Esophagus squamous epithelium (tissue), 5 donors: ENCODE measurements around the gene CAMTA1. TPM values are rescaled to one million over a fixed set of nuclear protein-coding genes. Genes with fewer than 3 reads are reported as not detected.
A peak's percentile ranks its signal among the peaks of the same experiment; 100 is the strongest.

Experiments
- DNase-seq: peaks from one replicate; lab custom pipeline; 2025; lab: John Stamatoyannopoulos, UW
- H3K27ac ChIP-seq, 4 donors: fragments of 200-600 bp; sonication (generic); one replicate each; pipeline ENCODE4 v1.5.1; 2016 to 2019; ENCODE audit warnings: mild to moderate bottlenecking in 1 of 4
- H3K27me3 ChIP-seq, 4 donors: fragments of 200-600 bp; sonication (generic); 1 replicate in 3 of 4; 2 replicates in 1 of 4; pipeline versions ENCODE4 v1.5.1 to v1.6.0; 2017 to 2021; ENCODE audit warnings: antibody characterized with exemption in 1 of 4
- H3K36me3 ChIP-seq, 3 donors: fragments of 200-600 bp; sonication (generic); one replicate each; pipeline ENCODE4 v1.5.1; 2016 to 2019
- H3K4me1 ChIP-seq, 3 donors: fragments of 200-600 bp; sonication (generic); one replicate each; pipeline ENCODE4 v1.5.1; 2017 to 2019
- H3K4me3 ChIP-seq, 4 donors: fragments of 200-600 bp; sonication (generic); 1 replicate in 3 of 4; 2 replicates in 1 of 4; pipeline ENCODE4 v1.5.1; 2016 to 2019; ENCODE audit warnings: mild to moderate bottlenecking in 2 of 4, moderate library complexity in 1 of 4
- H3K9me3 ChIP-seq, 3 donors: fragments of 200-600 bp; sonication (generic); one replicate each; pipeline ENCODE4 v1.5.1; 2016 to 2019
- POLR2A ChIP-seq, 4 donors: fragments of 450-650 bp; IDR thresholded peaks; one replicate each; pipeline ENCODE4 v1.6.1; 2017; ENCODE audit warnings: antibody characterized with exemption in 4 of 4, mild to moderate bottlenecking in 4 of 4, moderate library complexity in 3 of 4
- WGBS, 2 donors: methylation state at CpG; one replicate each; pipeline ENCODE4 v1.1.5; 2018; 5-methylcytosine and 5-hydroxymethylcytosine counted together
- intact Hi-C: fragments of 100-400 bp; cut with DNase I; formaldehyde crosslinking; loops from one replicate; pipeline ENCODE4 v1.15.0; 2022
- total RNA-seq, 4 donors: library from RNA; depleted of rRNA; stranded (reverse); fragments of >200 nt; gene quantifications; one replicate each; pipeline ENCODE4 v1.1.0, GENCODE V29; 2016
- TF ChIP-seq, protein P1 (sequence below), 6 experiments: fragments of 450-650 bp in 4 of 6; fragments of 200-600 bp in 2 of 6; sonication (generic) in 2 of 6; IDR thresholded peaks; one replicate each; pipeline ENCODE4 v1.5.1; 2016 to 2019; ENCODE audit warnings: antibody characterized with exemption in 6 of 6, mild to moderate bottlenecking in 4 of 6, moderate library complexity in 4 of 6
- donor health status: DM: yes; HTN: yes; CAD: no.

The CAMTA1 gene
- total RNA-seq, 4 donors from 2014 or later = 31.3 to 77.4 (median 45.9) TPM

DNA sequence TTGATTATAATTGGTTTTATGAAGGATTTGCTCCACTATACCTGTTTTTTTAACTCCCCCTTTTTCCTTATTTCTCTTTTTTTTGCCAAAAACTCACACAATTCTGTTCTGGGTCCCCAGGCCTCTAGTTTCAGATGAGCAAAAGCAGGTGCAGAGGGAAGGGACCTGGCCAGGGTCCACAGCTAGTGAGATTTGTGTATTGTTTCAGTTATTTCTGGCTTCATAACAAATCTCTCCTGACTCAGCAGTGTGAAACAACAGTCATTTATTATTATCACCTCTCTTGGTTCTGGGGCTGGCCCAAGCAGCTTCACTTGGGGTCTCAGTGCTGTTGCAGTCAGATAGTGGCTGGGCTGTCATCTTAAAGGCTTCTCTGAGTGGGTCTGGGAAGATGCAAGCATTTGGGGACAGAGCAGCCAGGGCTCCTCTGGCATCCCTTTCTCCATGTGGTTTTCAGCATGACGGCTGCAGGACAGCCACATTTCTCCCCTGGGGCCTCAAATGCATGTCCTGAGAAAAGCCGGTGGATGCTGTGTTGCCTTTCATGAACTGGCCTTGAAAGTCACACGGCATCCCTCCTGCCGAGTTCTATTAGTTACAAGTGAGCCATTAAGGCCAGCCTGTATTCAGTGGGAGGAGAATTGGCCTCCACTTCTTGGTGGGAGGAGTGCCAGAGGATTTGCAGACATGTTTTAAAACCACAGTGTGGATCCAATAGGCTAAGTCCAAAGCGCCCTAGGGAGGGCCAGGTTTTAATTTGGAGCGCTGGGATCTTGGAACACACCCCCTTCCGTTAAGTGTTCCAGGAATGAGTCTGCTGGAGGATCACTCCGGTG, 137.1 kb downstream of the CAMTA1 start:
- Histone ChIP-seq H3K9me3 (no peaks in the 10 kb centered on the region), H3K27ac (peak overlapping the region in 1 of 4 donors; percentile 28), H3K36me3 (no peaks in the 10 kb centered on the region), H3K27me3 (peaks cover 0 to 20% (median 0%) of the 10 kb centered on the region in 4 donors), H3K4me1 (peaks cover 7 to 45% (median 23%) of the 10 kb centered on the region in 3 donors), H3K4me3 (no peak overlapping the region)
- WGBS, 2 donors = 9 to 21% methylated on average over 4 to 8 of the region's 8 CpGs
- no peak for TF ChIP-seq POLR2A (IDR thresholded peaks at IDR 0.05)
- TF ChIP-seq, protein P1, sequence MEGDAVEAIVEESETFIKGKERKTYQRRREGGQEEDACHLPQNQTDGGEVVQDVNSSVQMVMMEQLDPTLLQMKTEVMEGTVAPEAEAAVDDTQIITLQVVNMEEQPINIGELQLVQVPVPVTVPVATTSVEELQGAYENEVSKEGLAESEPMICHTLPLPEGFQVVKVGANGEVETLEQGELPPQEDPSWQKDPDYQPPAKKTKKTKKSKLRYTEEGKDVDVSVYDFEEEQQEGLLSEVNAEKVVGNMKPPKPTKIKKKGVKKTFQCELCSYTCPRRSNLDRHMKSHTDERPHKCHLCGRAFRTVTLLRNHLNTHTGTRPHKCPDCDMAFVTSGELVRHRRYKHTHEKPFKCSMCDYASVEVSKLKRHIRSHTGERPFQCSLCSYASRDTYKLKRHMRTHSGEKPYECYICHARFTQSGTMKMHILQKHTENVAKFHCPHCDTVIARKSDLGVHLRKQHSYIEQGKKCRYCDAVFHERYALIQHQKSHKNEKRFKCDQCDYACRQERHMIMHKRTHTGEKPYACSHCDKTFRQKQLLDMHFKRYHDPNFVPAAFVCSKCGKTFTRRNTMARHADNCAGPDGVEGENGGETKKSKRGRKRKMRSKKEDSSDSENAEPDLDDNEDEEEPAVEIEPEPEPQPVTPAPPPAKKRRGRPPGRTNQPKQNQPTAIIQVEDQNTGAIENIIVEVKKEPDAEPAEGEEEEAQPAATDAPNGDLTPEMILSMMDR (IDR thresholded peaks at IDR 0.05) = no peak
- DNase-seq = no peak
- intact Hi-C loops = no loop called here

DNA sequence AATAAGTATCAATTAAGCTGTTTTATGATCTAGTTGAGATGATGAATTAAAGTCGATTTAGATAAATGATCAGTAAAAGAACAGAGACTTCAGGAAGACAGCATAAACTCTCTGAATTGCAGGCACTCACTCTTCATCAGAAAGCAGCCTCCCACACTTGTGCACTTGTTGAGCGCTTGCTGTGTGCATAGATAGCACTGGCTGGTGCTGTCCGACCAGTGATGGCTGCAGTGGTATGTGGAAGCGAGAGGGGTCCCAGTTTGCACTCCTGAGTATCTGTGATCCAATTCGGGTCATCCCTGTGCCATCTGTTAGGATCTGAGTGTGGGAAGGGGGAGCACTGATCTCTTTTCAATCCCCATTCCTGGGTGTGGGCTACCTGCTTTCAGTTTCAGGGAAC, 137.8 kb downstream of the CAMTA1 start:
- WGBS, 2 donors = 78 to 83% methylated on average over 4 to 5 of the region's 5 CpGs
- no peak for TF ChIP-seq POLR2A (IDR thresholded peaks at IDR 0.05)
- TF ChIP-seq, protein P1 (IDR thresholded peaks at IDR 0.05) = no peak
- no peaks in the 10 kb centered on the region for H3K36me3 ChIP-seq
- H3K4me3 ChIP-seq = no peak overlapping the region
- H3K27ac ChIP-seq = peak overlapping the region in 1 of 4 donors; percentile 44
- no peak for DNase-seq
- no peaks in the 10 kb centered on the region for H3K9me3 ChIP-seq
- intact Hi-C loops = no loop called here
- peaks cover 0 to 20% (median 0%) of the 10 kb centered on the region in 4 donors for H3K27me3 ChIP-seq
- H3K4me1 ChIP-seq = peaks cover 7 to 38% (median 23%) of the 10 kb centered on the region in 3 donors

DNA sequence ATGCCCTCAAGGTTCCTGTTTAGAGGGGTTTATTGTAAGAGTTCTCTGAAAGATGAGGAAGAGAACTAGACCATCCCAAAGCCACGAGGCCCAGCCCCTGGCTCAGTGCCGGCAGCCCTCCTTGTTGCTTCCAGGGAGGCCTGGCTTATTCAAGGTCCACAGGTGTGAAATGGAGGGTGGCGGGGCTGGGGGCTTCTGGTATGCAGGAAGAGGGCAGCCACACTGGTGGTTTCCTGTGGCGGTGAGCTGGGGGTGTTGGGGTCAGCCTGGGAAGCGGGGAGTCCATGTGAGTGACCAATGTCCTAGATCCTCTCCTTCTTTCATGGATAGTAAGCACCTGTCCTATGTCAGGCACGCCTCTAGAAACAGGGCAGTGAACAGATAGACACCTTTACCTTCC, 138.2 kb downstream of the CAMTA1 start:
- intact Hi-C loops = no loop called here
- TF ChIP-seq, protein P1 (IDR thresholded peaks at IDR 0.05) = no peak
- no peak for TF ChIP-seq POLR2A (IDR thresholded peaks at IDR 0.05)
- H3K4me1 ChIP-seq = peaks cover 7 to 34% (median 22%) of the 10 kb centered on the region in 3 donors
- no peaks in the 10 kb centered on the region for H3K9me3 ChIP-seq
- no peak overlapping the region for H3K4me3 ChIP-seq
- H3K27ac ChIP-seq = no peak overlapping the region
- whole genome bisulfite sequencing, 2 donors = 60 to 69% methylated on average over 1 to 5 of the region's 6 CpGs
- no peak for DNase-seq
- H3K36me3 ChIP-seq = no peaks in the 10 kb centered on the region
- H3K27me3 ChIP-seq = peaks cover 0 to 21% (median 0%) of the 10 kb centered on the region in 4 donors

DNA sequence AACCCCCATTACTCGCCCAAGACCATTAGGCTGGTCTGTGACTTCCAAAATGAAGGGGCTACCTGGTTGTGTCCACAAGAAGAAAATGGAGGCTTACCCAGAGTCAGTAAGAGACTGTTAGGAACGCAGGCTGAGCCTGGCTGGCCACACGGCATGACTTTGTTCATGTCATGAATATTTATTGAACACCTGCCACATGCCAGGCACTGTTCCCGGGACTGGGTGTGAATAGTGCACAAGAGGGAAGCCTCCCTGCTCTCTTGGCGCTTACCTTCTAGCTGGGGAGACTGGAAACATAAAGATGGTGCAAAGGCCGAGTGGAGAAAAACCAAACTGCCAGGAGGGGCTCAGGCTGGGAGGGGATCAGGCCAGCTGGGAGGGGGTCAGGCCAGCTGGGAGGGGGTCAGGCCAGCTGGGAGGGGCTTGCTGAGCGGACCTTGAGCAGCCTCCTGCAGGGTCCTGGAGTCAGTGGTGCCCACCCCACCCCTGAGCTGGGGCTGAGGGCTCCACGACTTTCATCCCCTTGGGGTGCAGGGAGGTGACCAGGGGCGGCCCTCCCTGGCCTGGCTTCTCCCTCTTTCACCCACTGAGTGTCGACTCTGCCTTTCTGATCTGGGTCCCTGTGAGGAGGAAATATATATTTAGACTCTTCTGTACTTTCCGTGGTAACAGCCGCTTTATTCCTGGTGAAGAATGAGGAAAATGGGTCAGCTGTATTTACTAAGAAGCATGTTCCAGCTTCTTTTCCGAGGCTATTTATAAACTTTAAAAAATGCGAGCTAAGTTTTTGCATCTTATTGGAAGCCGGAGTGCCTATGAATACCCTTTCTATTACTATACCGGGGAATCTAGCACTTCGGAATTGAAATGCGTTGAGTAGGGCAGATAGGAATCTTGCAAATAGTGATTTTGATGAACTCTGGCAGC, 139.0 kb downstream of the CAMTA1 start:
- peaks cover 7 to 26% (median 14%) of the 10 kb centered on the region in 3 donors for H3K4me1 ChIP-seq
- DNase-seq = no peak
- peak overlapping the region in 1 of 4 donors; percentile 39 for H3K27ac ChIP-seq
- H3K36me3 ChIP-seq = no peaks in the 10 kb centered on the region
- 65 to 81% methylated on average over 13 to 17 of the region's 18 CpGs for WGBS, 2 donors
- H3K4me3 ChIP-seq = no peak overlapping the region
- intact Hi-C loops = no loop called here
- no peak for TF ChIP-seq POLR2A (IDR thresholded peaks at IDR 0.05)
- TF ChIP-seq, protein P1 (IDR thresholded peaks at IDR 0.05) = no peak
- H3K9me3 ChIP-seq = no peaks in the 10 kb centered on the region
- H3K27me3 ChIP-seq = peaks cover 0 to 26% (median 0%) of the 10 kb centered on the region in 4 donors
